Osteocyte (in vitro differentiated cells): Measurements from ENCODE around the gene VMP1. TPM values are rescaled to one million over a fixed set of nuclear protein-coding genes. Genes with fewer than 3 reads are reported as not detected.
A peak's percentile ranks its signal among the peaks of the same experiment; 100 is the strongest.

Experiments used
- DNase-seq: peaks from one replicate; pipeline ENCODE4 v3.0.0; 2021; ENCODE audit warnings: mixed read lengths; ENCODE audit not compliant: unreplicated experiment; ENCODE audit errors: extremely low spot score
- H3K27ac Mint-ChIP-seq: one replicate; pipeline ENCODE4 v1.8.0; 2021; ENCODE audit warnings: mild to moderate bottlenecking, mixed read lengths; ENCODE audit not compliant: unreplicated experiment
- H3K27me3 Mint-ChIP-seq: one replicate; pipeline ENCODE4 v1.8.0; 2021; ENCODE audit warnings: mixed read lengths; ENCODE audit not compliant: unreplicated experiment
- H3K36me3 Mint-ChIP-seq: one replicate; pipeline ENCODE4 v1.8.0; 2021; ENCODE audit warnings: mixed read lengths; ENCODE audit not compliant: unreplicated experiment
- H3K4me1 Mint-ChIP-seq: one replicate; pipeline ENCODE4 v1.8.0; 2021; ENCODE audit warnings: mixed read lengths; ENCODE audit not compliant: unreplicated experiment
- H3K4me3 Mint-ChIP-seq: one replicate; pipeline ENCODE4 v1.8.0; 2021; ENCODE audit warnings: mild to moderate bottlenecking, moderate library complexity, mixed read lengths; ENCODE audit not compliant: unreplicated experiment
- H3K9me3 Mint-ChIP-seq: one replicate; pipeline ENCODE4 v1.8.0; 2021; ENCODE audit warnings: mixed read lengths; ENCODE audit not compliant: unreplicated experiment
- total RNA-seq: library from RNA; stranded (reverse); gene quantifications from 2 replicates; pipeline ENCODE4 v1.2.1, GENCODE V29; 2021
- TF ChIP-seq, protein P1 (sequence below): fragments of 200-600 bp; sonication (generic); IDR thresholded peaks from 2 replicates; pipeline ENCODE4 v1.5.0; 2021; ENCODE audit warnings: antibody characterized with exemption, mild to moderate bottlenecking, moderate library complexity

VMP1 gene
- total RNA-seq, 1 donor from 2014 or later, result 468 TPM

DNA sequence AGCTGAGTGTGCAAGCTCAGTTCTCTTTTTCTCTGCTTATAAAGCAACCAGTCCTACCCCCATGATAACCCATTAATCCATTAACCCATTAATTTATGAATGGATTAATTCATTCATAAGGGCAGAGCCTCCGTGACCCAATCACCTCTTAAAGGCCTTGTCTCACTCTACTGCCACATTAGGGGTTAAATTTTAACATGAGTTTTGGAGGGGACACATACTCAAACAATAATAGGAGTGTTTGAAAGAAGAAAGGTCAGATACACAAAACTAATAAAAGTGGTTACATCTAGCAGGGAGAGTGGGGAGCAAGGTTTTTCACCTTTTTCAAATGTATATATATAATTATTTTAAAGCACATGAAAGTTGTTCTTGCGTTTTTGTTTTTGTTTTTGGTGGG, 6.8 kb downstream of the VMP1 start:
- TF ChIP-seq, protein P1, sequence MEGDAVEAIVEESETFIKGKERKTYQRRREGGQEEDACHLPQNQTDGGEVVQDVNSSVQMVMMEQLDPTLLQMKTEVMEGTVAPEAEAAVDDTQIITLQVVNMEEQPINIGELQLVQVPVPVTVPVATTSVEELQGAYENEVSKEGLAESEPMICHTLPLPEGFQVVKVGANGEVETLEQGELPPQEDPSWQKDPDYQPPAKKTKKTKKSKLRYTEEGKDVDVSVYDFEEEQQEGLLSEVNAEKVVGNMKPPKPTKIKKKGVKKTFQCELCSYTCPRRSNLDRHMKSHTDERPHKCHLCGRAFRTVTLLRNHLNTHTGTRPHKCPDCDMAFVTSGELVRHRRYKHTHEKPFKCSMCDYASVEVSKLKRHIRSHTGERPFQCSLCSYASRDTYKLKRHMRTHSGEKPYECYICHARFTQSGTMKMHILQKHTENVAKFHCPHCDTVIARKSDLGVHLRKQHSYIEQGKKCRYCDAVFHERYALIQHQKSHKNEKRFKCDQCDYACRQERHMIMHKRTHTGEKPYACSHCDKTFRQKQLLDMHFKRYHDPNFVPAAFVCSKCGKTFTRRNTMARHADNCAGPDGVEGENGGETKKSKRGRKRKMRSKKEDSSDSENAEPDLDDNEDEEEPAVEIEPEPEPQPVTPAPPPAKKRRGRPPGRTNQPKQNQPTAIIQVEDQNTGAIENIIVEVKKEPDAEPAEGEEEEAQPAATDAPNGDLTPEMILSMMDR, result no peak
- no peak overlapping the region for H3K4me3 Mint-ChIP-seq
- H3K27ac Mint-ChIP-seq, result no peak overlapping the region
- peaks cover 3% of the 10 kb centered on the region for H3K36me3 Mint-ChIP-seq
- H3K4me1 Mint-ChIP-seq, result peaks cover 13% of the 10 kb centered on the region
- H3K27me3 Mint-ChIP-seq, result no peaks in the 10 kb centered on the region
- no peak for DNase-seq
- H3K9me3 Mint-ChIP-seq, result no peaks in the 10 kb centered on the region

- peaks cover 3% of the 10 kb centered on the region for H3K36me3 Mint-ChIP-seq
- H3K4me3 Mint-ChIP-seq, result no peak overlapping the region
- TF ChIP-seq, protein P1, result no peak
- H3K27ac Mint-ChIP-seq, result no peak overlapping the region
- peaks cover 2% of the 10 kb centered on the region for H3K4me1 Mint-ChIP-seq
- H3K27me3 Mint-ChIP-seq, result no peaks in the 10 kb centered on the region
- H3K9me3 Mint-ChIP-seq, result no peaks in the 10 kb centered on the region
- no peak for DNase-seq
Measured at GRCh38 chr17:59716427-59716826, 9.0 kb downstream of the VMP1 start.

GRCh38 chr17:59719526-59719925, 12.1 kb downstream of the VMP1 start:
- H3K4me1 Mint-ChIP-seq, result peaks cover 10% of the 10 kb centered on the region
- no peak overlapping the region for H3K4me3 Mint-ChIP-seq
- H3K36me3 Mint-ChIP-seq, result peaks cover 3% of the 10 kb centered on the region
- no peaks in the 10 kb centered on the region for H3K27me3 Mint-ChIP-seq
- no peaks in the 10 kb centered on the region for H3K9me3 Mint-ChIP-seq
- no peak for DNase-seq
- TF ChIP-seq, protein P1, result no peak
- H3K27ac Mint-ChIP-seq, result no peak overlapping the region

DNA sequence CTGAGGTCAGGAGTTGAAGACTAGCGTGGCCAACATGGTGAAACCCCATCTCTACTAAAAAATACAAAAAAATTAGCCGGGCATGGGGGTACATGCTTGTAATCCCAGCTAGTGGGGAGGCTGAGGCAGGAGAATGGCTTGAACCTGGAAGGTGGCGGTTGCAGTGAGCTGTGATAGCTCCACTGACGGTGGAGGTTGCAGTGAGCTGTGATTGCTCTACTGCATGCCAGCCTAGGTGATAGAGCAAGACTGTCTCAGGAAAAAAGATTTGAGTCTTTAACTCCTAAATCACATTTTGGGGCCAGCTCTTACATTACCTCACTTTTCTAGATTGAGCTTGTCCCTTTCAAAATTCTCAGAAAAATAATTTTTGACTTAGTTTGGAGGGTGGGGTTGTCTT, 15.2 kb downstream of the VMP1 start:
- DNase-seq, result no peak
- TF ChIP-seq, protein P1, result no peak
- Mint-ChIP-seq H3K27me3 (no peaks in the 10 kb centered on the region), H3K9me3 (no peaks in the 10 kb centered on the region), H3K27ac (no peak overlapping the region), H3K4me1 (peaks cover 12% of the 10 kb centered on the region), H3K4me3 (no peak overlapping the region), H3K36me3 (peaks cover 3% of the 10 kb centered on the region)

GRCh38 chr17:59723041-59723440, 15.6 kb downstream of the VMP1 start:
- Mint-ChIP-seq H3K4me1 (peaks cover 12% of the 10 kb centered on the region), H3K4me3 (no peak overlapping the region), H3K27ac (peak overlapping the region; percentile 29), H3K27me3 (no peaks in the 10 kb centered on the region), H3K9me3 (no peaks in the 10 kb centered on the region), H3K36me3 (peaks cover 3% of the 10 kb centered on the region)
- TF ChIP-seq, protein P1, result no peak
- no peak for DNase-seq
